ENCODE results near the gene NKAIN1. TPM values are rescaled to one million over a fixed set of nuclear protein-coding genes. Genes with fewer than 3 reads are reported as not detected.
"Not testable (repeated sequence)": the region's sequence is repeated elsewhere in the genome, so short reads cannot be mapped to it uniquely, and the experiment has no call there.

The NKAIN1 gene
- total and polyA plus RNA-seq, 9 donors = 0.05 to 1.2 (median 0.23) TPM

- intact Hi-C loops (cut with DNase I) = loop anchor here (5.0 to 10.0 kb wide), 3 partner anchors 240 to 362 kb away; no protein-coding TSS in a partner anchor
- TF ChIP-seq EP300 (IDR thresholded peaks at IDR 0.05) (no peak), POLR2A (IDR thresholded peaks at IDR 0.05) (no peak)
- TF ChIP-seq, protein P1, sequence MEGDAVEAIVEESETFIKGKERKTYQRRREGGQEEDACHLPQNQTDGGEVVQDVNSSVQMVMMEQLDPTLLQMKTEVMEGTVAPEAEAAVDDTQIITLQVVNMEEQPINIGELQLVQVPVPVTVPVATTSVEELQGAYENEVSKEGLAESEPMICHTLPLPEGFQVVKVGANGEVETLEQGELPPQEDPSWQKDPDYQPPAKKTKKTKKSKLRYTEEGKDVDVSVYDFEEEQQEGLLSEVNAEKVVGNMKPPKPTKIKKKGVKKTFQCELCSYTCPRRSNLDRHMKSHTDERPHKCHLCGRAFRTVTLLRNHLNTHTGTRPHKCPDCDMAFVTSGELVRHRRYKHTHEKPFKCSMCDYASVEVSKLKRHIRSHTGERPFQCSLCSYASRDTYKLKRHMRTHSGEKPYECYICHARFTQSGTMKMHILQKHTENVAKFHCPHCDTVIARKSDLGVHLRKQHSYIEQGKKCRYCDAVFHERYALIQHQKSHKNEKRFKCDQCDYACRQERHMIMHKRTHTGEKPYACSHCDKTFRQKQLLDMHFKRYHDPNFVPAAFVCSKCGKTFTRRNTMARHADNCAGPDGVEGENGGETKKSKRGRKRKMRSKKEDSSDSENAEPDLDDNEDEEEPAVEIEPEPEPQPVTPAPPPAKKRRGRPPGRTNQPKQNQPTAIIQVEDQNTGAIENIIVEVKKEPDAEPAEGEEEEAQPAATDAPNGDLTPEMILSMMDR (IDR thresholded peaks at IDR 0.05) = no peak
- Histone ChIP-seq H3K4me3 (no peak overlapping the region), H3K27ac (no peak overlapping the region), H3K9me3 (no peaks in the 10 kb centered on the region), H3K4me1 (ENCODE audit: insufficient read depth) (no peaks in the 10 kb centered on the region), H3K36me3 (no peaks in the 10 kb centered on the region), H3K27me3 (no peaks in the 10 kb centered on the region)
- 0 to 2% (median 0%) methylated on average over 13 to 18 of the region's 18 CpGs for WGBS, 3 donors
- peak; percentile 60 to 93 (median 77) for DNase-seq
Measured at GRCh38 chr1:31182352-31182751, 57.3 kb downstream of the NKAIN1 start.

DNA sequence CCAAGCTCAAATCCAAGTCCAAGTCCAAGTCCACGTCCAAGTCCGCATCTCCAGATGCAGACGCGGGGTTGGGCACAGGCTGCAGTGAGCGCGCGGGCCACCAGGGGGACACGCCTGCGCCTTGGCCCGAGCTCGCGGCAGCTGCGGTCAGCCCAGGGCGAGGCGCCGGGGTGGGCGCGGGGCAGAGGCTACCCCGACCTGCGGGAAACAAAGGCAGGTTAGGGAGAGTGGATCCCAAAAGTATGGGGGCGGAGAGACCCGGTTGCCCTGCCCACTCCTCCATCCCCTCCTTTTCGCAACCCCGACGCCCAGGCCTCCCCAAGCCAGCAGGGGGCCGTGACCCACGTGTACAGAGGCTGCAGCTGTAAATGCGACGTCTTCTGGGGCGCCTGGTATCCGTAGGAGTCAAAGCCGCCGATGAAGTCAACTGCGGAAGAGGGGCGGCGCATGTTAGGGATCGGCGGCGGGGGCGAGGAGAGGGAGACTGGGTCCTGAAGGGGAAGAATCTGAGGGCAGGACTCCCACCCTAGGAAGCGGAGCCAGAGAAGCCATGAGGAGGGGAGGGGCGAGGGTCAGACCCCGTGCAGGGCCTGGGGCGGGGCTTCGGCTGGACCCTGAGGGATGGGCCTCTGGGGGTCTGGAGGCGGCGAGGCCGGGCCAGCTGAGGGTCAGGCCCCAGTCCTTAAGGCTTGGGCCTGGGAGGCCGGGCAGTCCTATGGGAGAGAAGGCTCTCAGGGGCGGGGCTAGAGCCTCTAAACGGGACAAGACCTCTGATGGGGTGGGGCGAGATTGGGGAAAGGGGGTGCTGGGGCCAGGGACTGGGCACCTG is 58.0 kb downstream of the NKAIN1 start:
- intact Hi-C loops (cut with DNase I) = loop anchor here (5.0 to 10.0 kb wide), 3 partner anchors 241 to 363 kb away; no protein-coding TSS in a partner anchor
- Histone ChIP-seq H3K4me1 (ENCODE audit: insufficient read depth) (no peaks in the 10 kb centered on the region), H3K27me3 (no peaks in the 10 kb centered on the region), H3K36me3 (no peaks in the 10 kb centered on the region), H3K27ac (no peak overlapping the region), H3K4me3 (no peak overlapping the region), H3K9me3 (no peaks in the 10 kb centered on the region)
- DNase-seq = peak in 3 of 5 donors; percentile 25 to 77 (median 59)
- TF ChIP-seq, protein P1 (IDR thresholded peaks at IDR 0.05) = peak in 2 of 3 donors; percentile 28 to 37
- no peak for TF ChIP-seq POLR2A (IDR thresholded peaks at IDR 0.05)
- 3 to 12% (median 9%) methylated on average over 52 of the region's 52 CpGs for WGBS, 3 donors

- TF ChIP-seq EP300 (IDR thresholded peaks at IDR 0.05) = no peak
- TF ChIP-seq POLR2A (IDR thresholded peaks at IDR 0.05) = no peak
- TF ChIP-seq, protein P1 (IDR thresholded peaks at IDR 0.05) = no peak
- no peak for DNase-seq
- Histone ChIP-seq H3K27ac (no peak overlapping the region), H3K4me3 (no peak overlapping the region), H3K36me3 (no peaks in the 10 kb centered on the region), H3K4me1 (ENCODE audit: insufficient read depth) (no peaks in the 10 kb centered on the region), H3K9me3 (no peaks in the 10 kb centered on the region), H3K27me3 (no peaks in the 10 kb centered on the region)
- WGBS, 3 donors = 60 to 67% (median 66%) methylated on average over 6 of the region's 6 CpGs
- intact Hi-C loops (cut with DNase I) = loop anchor here (5.0 to 10.0 kb wide), 3 partner anchors 242 to 364 kb away; no protein-coding TSS in a partner anchor
Measured at GRCh38 chr1:31180338-31180737, 59.3 kb downstream of the NKAIN1 start.

- H3K27ac ChIP-seq, DNase-seq: not testable (repeated sequence)
Measured at GRCh38 chr1:31176291-31176690, 63.4 kb downstream of the NKAIN1 start.

GRCh38 chr1:31170486-31170735 is 69.3 kb downstream of the NKAIN1 start:
- H3K4me3 ChIP-seq = no peak overlapping the region
- H3K27me3 ChIP-seq = no peaks in the 10 kb centered on the region
- H3K36me3 ChIP-seq = no peaks in the 10 kb centered on the region
- H3K4me1 ChIP-seq (ENCODE audit: insufficient read depth) = peaks cover 3% of the 10 kb centered on the region
- WGBS, 3 donors = 57 to 68% (median 68%) methylated on average over 4 of the region's 4 CpGs
- TF ChIP-seq, protein P1 (IDR thresholded peaks at IDR 0.05) = no peak
- TF ChIP-seq EP300 (IDR thresholded peaks at IDR 0.05) = no peak
- TF ChIP-seq POLR2A (IDR thresholded peaks at IDR 0.05) = no peak
- H3K27ac ChIP-seq = peak overlapping the region in 1 of 2 donors; percentile 75
- H3K9me3 ChIP-seq = no peaks in the 10 kb centered on the region
- intact Hi-C loops (cut with DNase I) = no loop called here
- DNase-seq = peak in 3 of 5 donors; percentile 31 to 48 (median 36)

More at GRCh38 chr1:31176291-31176690, 63.4 kb downstream of the NKAIN1 start:
- intact Hi-C loops (cut with DNase I); H3K4me1 ChIP-seq (ENCODE audit: insufficient read depth); H3K9me3 ChIP-seq; H3K36me3 ChIP-seq; H3K27me3 ChIP-seq; H3K4me3 ChIP-seq: not testable (repeated sequence)
- 93 to 96% (median 94%) methylated on average over 27 to 33 of the region's 33 CpGs for whole genome bisulfite sequencing, 3 donors

All from ovary (tissue), 9 donors.